Effector memory CD4-positive, alpha-beta T cell (primary cell): Measurements from ENCODE around the gene GRIK3.

Source experiments
- DNase-seq, 3 donors: peaks; one replicate each; pipeline ENCODE4 v3.0.0-alpha.2; 2020
- H3K27ac ChIP-seq: 2 replicates; pipeline ENCODE4 v1.7.0; 2013; ENCODE audit warnings: mild to moderate bottlenecking, low read length, moderate library complexity; ENCODE audit not compliant: insufficient read depth, poor library complexity, severe bottlenecking
- H3K27me3 ChIP-seq: replicated peaks from 2 replicates; pipeline ENCODE4 v1.7.0; 2013; ENCODE audit warnings: mild to moderate bottlenecking, low read length; ENCODE audit not compliant: insufficient read depth, control insufficient read depth, poor library complexity, severe bottlenecking
- H3K36me3 ChIP-seq: 2 replicates; pipeline ENCODE4 v1.7.0; 2013; ENCODE audit warnings: mild to moderate bottlenecking, low read length, moderate library complexity; ENCODE audit not compliant: control insufficient read depth, insufficient read depth
- H3K4me1 ChIP-seq: 2 replicates; pipeline ENCODE4 v1.7.0; 2013; ENCODE audit warnings: low read length, mild to moderate bottlenecking; ENCODE audit not compliant: control insufficient read depth, insufficient read depth, poor library complexity, severe bottlenecking
- H3K4me3 ChIP-seq: 2 replicates; pipeline ENCODE4 v1.7.0; 2013; ENCODE audit warnings: low read length, low read depth, mild to moderate bottlenecking; ENCODE audit not compliant: insufficient read depth, poor library complexity, severe bottlenecking
- H3K9me3 ChIP-seq: 2 replicates; pipeline ENCODE4 v1.7.0; 2013; ENCODE audit warnings: mild to moderate bottlenecking, low read length, moderate library complexity; ENCODE audit not compliant: control insufficient read depth

The GRIK3 gene

DNA sequence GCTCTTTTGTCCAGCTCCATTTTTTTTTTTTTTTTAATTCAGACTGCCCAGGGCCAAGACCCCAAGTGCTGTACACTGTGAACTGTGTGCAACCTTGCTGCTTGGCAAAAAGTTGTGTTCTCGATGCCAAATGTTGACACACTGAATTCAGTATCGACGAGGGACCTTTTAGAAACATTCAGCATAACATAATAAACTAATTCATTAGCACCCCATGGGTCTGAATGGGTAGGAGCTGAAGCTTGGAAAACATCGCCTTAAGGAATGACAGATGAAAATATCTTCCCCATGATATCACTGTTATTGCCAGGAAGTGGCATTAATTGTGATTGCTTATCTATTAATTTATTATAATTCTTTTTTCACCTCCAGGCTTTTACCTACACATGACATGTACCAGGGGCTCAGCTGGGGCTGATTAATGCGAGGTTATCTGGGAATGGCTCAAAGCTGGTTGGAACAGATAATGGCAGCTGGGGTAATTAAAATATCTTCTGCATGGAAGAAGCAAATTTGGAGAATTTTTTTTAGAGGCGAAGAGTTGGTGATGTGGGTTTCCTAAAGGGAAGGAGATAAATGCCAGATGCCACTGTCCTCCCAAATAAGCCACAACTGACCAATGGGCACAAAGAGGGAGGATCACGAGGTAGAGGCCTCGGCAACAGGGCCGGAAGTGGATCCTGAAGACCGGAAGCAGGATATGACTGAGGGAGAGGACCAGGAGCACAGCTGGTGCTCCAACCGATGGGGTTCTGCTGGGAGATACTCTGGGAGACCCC is 169.3 kb downstream of the GRIK3 start:
- H3K4me3 ChIP-seq = no peak overlapping the region
- no peaks in the 10 kb centered on the region for H3K27me3 ChIP-seq
- H3K36me3 ChIP-seq = no peaks in the 10 kb centered on the region
- H3K9me3 ChIP-seq = no peaks in the 10 kb centered on the region
- no peak for DNase-seq
- no peak overlapping the region for H3K27ac ChIP-seq
- H3K4me1 ChIP-seq = no peaks in the 10 kb centered on the region

DNA sequence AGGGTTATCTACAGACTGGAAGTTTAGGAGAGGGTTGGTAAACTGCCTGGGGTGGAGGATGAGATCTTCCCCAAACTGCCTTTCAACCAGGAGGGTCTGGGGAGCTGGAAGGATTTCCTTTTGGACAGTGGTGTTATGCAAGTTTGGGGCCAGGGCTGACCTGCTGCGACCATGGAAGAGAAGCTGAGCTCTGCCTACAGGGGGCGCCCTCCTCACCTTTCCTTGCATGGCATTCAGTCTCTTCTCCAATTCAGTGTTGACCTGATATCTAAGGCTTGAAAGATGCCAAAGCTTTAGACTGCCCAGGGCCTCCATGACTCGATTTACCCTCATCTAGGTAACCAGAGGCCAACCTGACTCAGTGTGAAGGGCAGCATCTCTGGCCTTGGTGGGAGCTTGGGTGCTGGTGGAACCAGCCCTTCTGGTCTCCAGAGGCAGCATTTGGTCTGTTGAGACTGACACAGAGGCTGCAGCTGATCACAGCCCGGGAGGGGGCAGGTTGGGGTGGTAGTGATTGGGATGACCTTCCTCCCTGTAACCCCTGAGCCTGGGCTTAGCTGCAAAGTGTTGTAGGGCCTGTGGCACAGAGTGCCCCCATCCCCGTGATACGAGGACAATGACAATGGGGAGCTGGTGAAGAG is 170.0 kb downstream of the GRIK3 start:
- H3K36me3 ChIP-seq = no peaks in the 10 kb centered on the region
- no peak overlapping the region for H3K27ac ChIP-seq
- no peaks in the 10 kb centered on the region for H3K4me1 ChIP-seq
- no peak overlapping the region for H3K4me3 ChIP-seq
- H3K9me3 ChIP-seq = no peaks in the 10 kb centered on the region
- DNase-seq = no peak
- no peaks in the 10 kb centered on the region for H3K27me3 ChIP-seq

DNA sequence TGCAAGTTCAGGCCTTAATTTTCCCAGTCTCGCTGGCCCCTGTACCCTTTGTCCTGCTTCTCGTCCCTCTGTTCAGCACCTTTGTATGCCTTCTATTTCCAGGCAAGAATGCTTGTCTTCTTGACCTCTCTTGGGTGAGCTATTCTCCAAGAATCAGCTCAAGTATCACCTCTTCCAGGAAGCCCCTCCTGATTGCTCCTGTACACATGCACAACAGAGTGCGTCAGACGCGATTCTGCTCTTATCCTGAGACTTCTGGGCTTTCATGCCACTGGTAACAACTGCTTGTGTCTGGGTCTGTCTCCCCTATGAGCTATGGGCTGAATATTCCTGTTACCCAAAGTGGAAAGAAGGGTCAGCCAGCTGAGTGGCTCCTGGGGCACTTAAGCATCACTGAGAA is 170.8 kb downstream of the GRIK3 start:
- Histone ChIP-seq H3K4me1 (no peaks in the 10 kb centered on the region), H3K36me3 (no peaks in the 10 kb centered on the region), H3K4me3 (no peak overlapping the region), H3K9me3 (no peaks in the 10 kb centered on the region), H3K27ac (no peak overlapping the region), H3K27me3 (no peaks in the 10 kb centered on the region)
- no peak for DNase-seq

DNA sequence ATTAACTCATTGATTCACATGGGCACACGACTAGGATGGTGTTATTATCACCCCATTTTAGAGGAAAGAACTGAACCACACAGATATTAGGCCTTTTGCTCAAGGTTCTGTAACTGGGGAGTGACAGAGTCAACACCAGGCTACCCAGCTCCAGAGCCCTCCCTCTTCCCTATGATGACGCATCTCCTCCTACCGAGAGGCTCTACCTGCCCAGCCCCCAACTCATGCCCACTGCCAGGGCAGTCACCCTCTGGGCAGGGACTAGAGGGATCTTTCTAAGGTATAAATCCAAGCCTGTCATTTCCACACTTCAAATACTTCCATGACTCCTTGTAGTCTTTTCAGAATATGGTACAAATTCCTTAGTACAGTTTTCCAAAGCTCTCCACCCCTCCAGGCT is 171.3 kb downstream of the GRIK3 start:
- H3K4me1 ChIP-seq = no peaks in the 10 kb centered on the region
- no peak overlapping the region for H3K27ac ChIP-seq
- no peaks in the 10 kb centered on the region for H3K36me3 ChIP-seq
- no peak overlapping the region for H3K4me3 ChIP-seq
- H3K9me3 ChIP-seq = no peaks in the 10 kb centered on the region
- H3K27me3 ChIP-seq = no peaks in the 10 kb centered on the region
- DNase-seq = no peak

DNA sequence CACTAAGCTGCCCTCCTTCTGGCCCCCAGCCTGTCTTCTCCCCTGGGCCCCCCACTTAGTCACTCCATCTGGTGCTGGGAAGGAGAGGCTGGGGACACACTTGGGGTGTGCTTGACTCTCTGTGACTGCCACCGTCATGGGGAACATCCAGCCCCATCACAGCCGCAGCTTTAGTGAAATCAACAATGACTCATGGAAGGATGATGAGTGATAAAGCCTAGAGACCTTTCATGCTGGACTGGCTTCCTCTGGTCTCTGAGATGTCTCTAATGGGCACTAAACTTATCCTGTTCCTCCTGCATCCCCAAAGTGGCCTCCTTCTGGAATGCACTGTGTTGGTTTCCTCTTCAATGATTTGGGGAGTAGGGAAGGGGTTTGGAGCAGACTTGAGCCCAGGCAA is 172.9 kb downstream of the GRIK3 start:
- no peak for DNase-seq
- H3K9me3 ChIP-seq = no peaks in the 10 kb centered on the region
- H3K36me3 ChIP-seq = no peaks in the 10 kb centered on the region
- H3K4me1 ChIP-seq = no peaks in the 10 kb centered on the region
- H3K27me3 ChIP-seq = no peaks in the 10 kb centered on the region
- H3K27ac ChIP-seq = no peak overlapping the region
- H3K4me3 ChIP-seq = no peak overlapping the region

DNA sequence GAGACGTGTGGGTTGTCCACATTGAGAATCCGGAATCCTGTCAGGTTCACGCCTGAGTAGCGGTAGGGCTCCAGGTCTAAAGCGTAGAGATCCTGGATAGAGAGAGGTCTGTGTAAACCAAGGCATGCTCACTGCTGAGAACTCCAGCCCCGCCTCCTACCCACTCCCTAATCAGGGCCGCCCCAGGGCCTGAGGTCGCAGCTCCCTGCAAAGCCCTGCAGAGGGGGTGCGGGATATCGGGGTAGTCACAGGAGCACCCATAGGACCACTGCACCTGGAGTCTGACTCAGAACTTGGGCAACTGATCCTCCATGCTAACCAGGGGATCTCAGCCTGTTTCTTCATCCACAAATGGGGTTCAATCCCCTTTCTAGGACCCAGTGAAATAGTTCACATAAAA is 174.4 kb downstream of the GRIK3 start:
- H3K4me3 ChIP-seq = no peak overlapping the region
- H3K9me3 ChIP-seq = no peaks in the 10 kb centered on the region
- no peaks in the 10 kb centered on the region for H3K36me3 ChIP-seq
- no peak for DNase-seq
- H3K4me1 ChIP-seq = no peaks in the 10 kb centered on the region
- no peak overlapping the region for H3K27ac ChIP-seq
- H3K27me3 ChIP-seq = no peaks in the 10 kb centered on the region

DNA sequence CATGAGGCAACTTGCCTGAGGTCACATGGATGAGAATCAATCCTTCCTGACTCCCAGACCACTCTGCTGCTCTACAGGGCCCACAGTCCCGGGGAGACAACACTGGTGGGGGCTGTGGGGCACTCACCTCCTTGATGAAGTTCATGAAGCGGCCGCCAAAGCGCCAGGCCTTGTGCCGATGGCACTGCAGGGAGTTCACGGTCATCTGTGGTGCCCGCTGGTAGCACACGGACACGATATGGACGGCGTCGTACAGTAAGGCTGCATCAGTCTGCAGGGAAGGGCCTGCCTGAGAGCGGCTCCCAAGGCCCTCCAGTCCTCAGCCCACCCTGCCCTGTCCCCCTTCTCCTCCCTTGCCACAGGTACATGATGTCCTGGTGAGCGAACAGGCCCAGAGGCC is 175.3 kb downstream of the GRIK3 start:
- Histone ChIP-seq H3K36me3 (no peaks in the 10 kb centered on the region), H3K27ac (no peak overlapping the region), H3K27me3 (no peaks in the 10 kb centered on the region), H3K4me3 (no peak overlapping the region), H3K9me3 (no peaks in the 10 kb centered on the region), H3K4me1 (no peaks in the 10 kb centered on the region)
- no peak for DNase-seq

DNA sequence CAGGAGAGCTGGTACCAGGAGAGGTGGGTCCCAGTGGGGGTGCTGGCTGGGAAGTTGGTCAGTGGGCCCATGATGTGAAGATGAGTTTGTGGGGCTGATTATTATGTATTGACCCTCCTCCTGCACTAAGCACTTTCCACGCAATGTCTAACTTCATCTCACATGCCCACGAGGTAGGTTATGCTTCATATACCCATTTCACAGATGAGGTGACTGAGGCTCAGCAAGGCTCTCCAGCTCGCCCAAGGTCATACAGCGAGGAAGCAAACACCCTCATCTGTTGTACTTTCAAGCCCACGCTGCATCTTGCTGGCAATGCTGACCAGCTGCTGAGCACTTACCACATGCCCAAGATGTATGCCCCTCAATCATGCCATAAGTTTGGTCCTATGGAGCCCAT is 175.8 kb downstream of the GRIK3 start:
- DNase-seq = no peak
- Histone ChIP-seq H3K4me3 (no peak overlapping the region), H3K27me3 (no peaks in the 10 kb centered on the region), H3K36me3 (no peaks in the 10 kb centered on the region), H3K9me3 (no peaks in the 10 kb centered on the region), H3K27ac (no peak overlapping the region), H3K4me1 (no peaks in the 10 kb centered on the region)

DNA sequence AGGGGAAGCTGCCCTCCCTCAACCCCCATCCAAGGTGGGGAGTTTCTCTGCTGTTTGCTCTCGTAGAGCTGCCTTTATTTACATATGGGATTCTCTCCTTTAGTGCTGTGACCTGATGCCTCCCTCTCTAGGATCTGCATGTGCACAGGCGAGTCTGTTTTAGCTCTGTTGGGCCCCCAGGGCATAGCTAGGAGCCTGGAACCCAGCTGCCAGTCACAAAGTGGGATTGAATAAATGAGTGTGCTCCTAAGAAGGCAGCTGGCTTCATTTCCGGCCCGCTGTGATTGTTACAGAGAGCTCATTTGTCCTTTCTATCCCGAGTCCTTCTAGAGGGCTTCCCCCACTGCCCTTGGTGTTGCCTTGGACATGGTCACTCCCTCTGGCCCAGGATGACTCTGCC is 176.6 kb downstream of the GRIK3 start:
- no peaks in the 10 kb centered on the region for H3K27me3 ChIP-seq
- H3K36me3 ChIP-seq = no peaks in the 10 kb centered on the region
- no peak overlapping the region for H3K4me3 ChIP-seq
- H3K4me1 ChIP-seq = no peaks in the 10 kb centered on the region
- no peak for DNase-seq
- no peak overlapping the region for H3K27ac ChIP-seq
- no peaks in the 10 kb centered on the region for H3K9me3 ChIP-seq

DNA sequence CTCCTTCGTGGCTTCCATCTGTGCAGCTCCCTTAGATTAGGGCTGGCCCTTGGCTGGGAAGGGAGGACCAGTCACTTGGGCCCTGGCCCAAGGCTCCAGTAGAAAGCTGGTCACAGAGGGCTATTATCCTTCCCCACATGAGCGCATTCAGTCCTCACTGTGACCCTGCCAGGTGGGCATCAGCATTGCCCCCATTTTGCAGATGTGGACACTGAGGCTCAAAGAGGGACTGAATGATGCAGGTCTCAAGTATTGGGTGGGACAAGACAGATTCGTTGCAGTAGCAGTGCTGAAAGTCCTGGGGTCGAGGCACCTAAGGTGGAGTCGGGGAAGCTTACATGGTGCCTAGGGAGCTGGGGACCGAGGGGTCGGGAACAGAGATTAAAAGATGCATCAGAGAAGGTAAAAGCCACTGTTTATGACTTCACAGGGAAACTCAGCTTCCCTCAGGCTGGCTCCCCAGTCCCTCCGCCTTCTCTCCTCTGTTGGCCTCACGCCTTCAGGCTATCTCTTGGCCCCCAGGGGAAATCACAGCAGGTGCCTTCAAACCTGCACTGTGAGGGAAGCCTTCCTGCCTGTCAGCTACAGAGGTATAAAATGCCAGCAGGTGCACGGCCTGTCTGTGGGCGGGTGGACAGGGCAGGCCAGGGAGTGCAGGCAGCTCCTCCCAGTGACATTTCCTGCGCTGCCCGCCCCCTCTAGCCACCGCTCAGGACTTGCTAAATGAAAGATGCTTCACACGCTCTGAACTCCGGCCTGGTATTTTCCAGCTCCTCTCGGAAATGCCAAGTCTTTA is 178.4 kb downstream of the GRIK3 start:
- Histone ChIP-seq H3K36me3 (no peaks in the 10 kb centered on the region), H3K27ac (no peak overlapping the region), H3K4me3 (no peak overlapping the region), H3K4me1 (no peaks in the 10 kb centered on the region), H3K27me3 (peaks cover 4% of the 10 kb centered on the region), H3K9me3 (no peaks in the 10 kb centered on the region)
- no peak for DNase-seq
